Trophoblast cell (in vitro differentiated cells and primary cell): ENCODE measurements around the gene SLC39A10.

Source experiments
- DNase-seq, 2 donors: peaks; one replicate each; pipeline ENCODE4 v3.0.0-alpha.2; 2016
- H2AFZ ChIP-seq: 2 replicates; pipeline ENCODE4 v1.6.1; 2013; ENCODE audit warnings: low read length, moderate library complexity, mild to moderate bottlenecking; ENCODE audit not compliant: insufficient read depth, poor library complexity
- H2AK5ac ChIP-seq: 2 replicates; pipeline ENCODE4 v1.6.1; 2013; ENCODE audit warnings: mild to moderate bottlenecking, low read length
- H2BK120ac ChIP-seq: 2 replicates; pipeline ENCODE4 v1.6.1; 2013; ENCODE audit warnings: low read length, mild to moderate bottlenecking, moderate library complexity; ENCODE audit not compliant: insufficient read depth, poor library complexity
- H2BK12ac ChIP-seq: 2 replicates; pipeline ENCODE4 v1.6.1; 2013; ENCODE audit warnings: mild to moderate bottlenecking, low read length, moderate library complexity
- H2BK5ac ChIP-seq: 2 replicates; pipeline ENCODE4 v1.6.1; 2013; ENCODE audit warnings: low read length, low read depth, moderate library complexity, mild to moderate bottlenecking; ENCODE audit not compliant: poor library complexity
- H3K14ac ChIP-seq: 2 replicates; pipeline ENCODE4 v1.6.1; 2013; ENCODE audit warnings: mild to moderate bottlenecking, low read length
- H3K18ac ChIP-seq: 2 replicates; pipeline ENCODE4 v1.6.1; 2013; ENCODE audit warnings: mild to moderate bottlenecking, low read length
- H3K23ac ChIP-seq: 2 replicates; pipeline ENCODE4 v1.6.1; 2013; ENCODE audit warnings: low read length
- H3K27ac ChIP-seq: 2 replicates; pipeline ENCODE4 v1.5.1; 2013; ENCODE audit warnings: low read depth, mild to moderate bottlenecking, inconsistent platforms, low read length, moderate library complexity
- H3K27me3 ChIP-seq: 2 replicates; pipeline ENCODE4 v1.6.1; 2013; ENCODE audit warnings: inconsistent platforms, mild to moderate bottlenecking, low read length, moderate library complexity; ENCODE audit not compliant: insufficient read depth
- H3K36me3 ChIP-seq, 2 experiments: 1 replicate in 1 of 2; 2 replicates in 1 of 2; pipeline ENCODE4 v1.6.1; 2013; ENCODE audit warnings: low read length in 2 of 2, mild to moderate bottlenecking in 2 of 2, moderate library complexity in 1 of 2; ENCODE audit not compliant: insufficient read depth in 2 of 2, control insufficient read depth in 1 of 2
- H3K4ac ChIP-seq: 2 replicates; pipeline ENCODE4 v1.6.1; 2013; ENCODE audit warnings: low read depth, mild to moderate bottlenecking, low read length, moderate library complexity
- H3K4me1 ChIP-seq, 2 experiments: 1 replicate in 1 of 2; 2 replicates in 1 of 2; pipeline ENCODE4 v1.6.1; 2013; ENCODE audit warnings: low read length in 2 of 2, mild to moderate bottlenecking in 2 of 2, moderate library complexity in 1 of 2; ENCODE audit not compliant: insufficient read depth in 2 of 2, control insufficient read depth in 1 of 2
- H3K4me2 ChIP-seq: 2 replicates; pipeline ENCODE4 v1.6.1; 2013; ENCODE audit warnings: inconsistent platforms, mild to moderate bottlenecking, low read length, moderate library complexity
- H3K4me3 ChIP-seq: 2 replicates; pipeline ENCODE4 v1.5.1; 2013; ENCODE audit warnings: mild to moderate bottlenecking, low read depth, low read length, inconsistent platforms
- H3K79me1 ChIP-seq: one replicate; pipeline ENCODE4 v1.6.1; 2013; ENCODE audit warnings: low read length
- H3K79me2 ChIP-seq: 2 replicates; pipeline ENCODE4 v1.6.1; 2013; ENCODE audit warnings: low read length, mild to moderate bottlenecking; ENCODE audit not compliant: control insufficient read depth, insufficient read depth, poor library complexity
- H3K9ac ChIP-seq: 2 replicates; pipeline ENCODE4 v1.6.1; 2013; ENCODE audit warnings: mild to moderate bottlenecking, low read length
- H3K9me3 ChIP-seq: 2 replicates; pipeline ENCODE4 v1.6.1; 2013; ENCODE audit warnings: low read depth, mild to moderate bottlenecking, control low read depth, inconsistent platforms, low read length; ENCODE audit not compliant: insufficient read depth
- H4K12ac ChIP-seq: 2 replicates; pipeline ENCODE4 v1.6.1; 2013; ENCODE audit warnings: low read depth, mild to moderate bottlenecking, low read length, moderate library complexity
- H4K8ac ChIP-seq: 2 replicates; pipeline ENCODE4 v1.6.1; 2013; ENCODE audit warnings: low read depth, mild to moderate bottlenecking, low read length, moderate library complexity
- H4K91ac ChIP-seq: one replicate; pipeline ENCODE4 v1.6.1; 2013; ENCODE audit warnings: low read depth, mild to moderate bottlenecking, low read length, moderate library complexity
- WGBS: extraction: QIAGEN DNeasy Blood & Tissue Kit; methylation state at CpG from one replicate; pipeline ENCODE4 v1.1.7; 2013; ENCODE audit warnings: missing lambda C conversion rate; ENCODE audit not compliant: insufficient read length, insufficient coverage; ENCODE audit errors: extremely low coverage; 5-methylcytosine and 5-hydroxymethylcytosine counted together

Gene SLC39A10

GRCh38 chr2:195716466-195716865 lies 59.4 kb downstream of the SLC39A10 start:
- no peak overlapping the region for H3K4me2 ChIP-seq
- H2AK5ac ChIP-seq: no peak overlapping the region
- H3K14ac ChIP-seq: no peak overlapping the region
- no peak overlapping the region for H3K9ac ChIP-seq
- no peak overlapping the region for H4K12ac ChIP-seq
- H3K27me3 ChIP-seq: no peaks in the 10 kb centered on the region
- H3K79me1 ChIP-seq: no peaks in the 10 kb centered on the region
- no peak overlapping the region for H2BK12ac ChIP-seq
- H3K4me3 ChIP-seq: no peak overlapping the region
- no peaks in the 10 kb centered on the region for H3K4me1 ChIP-seq
- no peaks in the 10 kb centered on the region for H3K79me2 ChIP-seq
- no peak overlapping the region for H2BK120ac ChIP-seq
- peaks cover 12 to 20% of the 10 kb centered on the region in 2 experiments for H3K36me3 ChIP-seq
- no peak overlapping the region for H2AFZ ChIP-seq
- peaks cover 1% of the 10 kb centered on the region for H3K9me3 ChIP-seq
- DNase-seq: no peak
- H3K23ac ChIP-seq: no peak overlapping the region
- H2BK5ac ChIP-seq: no peak overlapping the region
- WGBS: no CpG with 5 or more reads among the region's 4 CpGs
- no peak overlapping the region for H3K18ac ChIP-seq
- H3K27ac ChIP-seq: no peak overlapping the region
- no peak overlapping the region for H4K8ac ChIP-seq
- no peak overlapping the region for H4K91ac ChIP-seq
- no peak overlapping the region for H3K4ac ChIP-seq

- no peak overlapping the region for H2BK12ac ChIP-seq
- H3K4ac ChIP-seq: no peak overlapping the region
- peaks cover 11 to 12% of the 10 kb centered on the region in 2 experiments for H3K36me3 ChIP-seq
- H3K79me2 ChIP-seq: no peaks in the 10 kb centered on the region
- H2AK5ac ChIP-seq: no peak overlapping the region
- H3K4me2 ChIP-seq: no peak overlapping the region
- no peak overlapping the region for H2BK120ac ChIP-seq
- peaks cover 1% of the 10 kb centered on the region for H3K9me3 ChIP-seq
- H3K4me1 ChIP-seq: no peaks in the 10 kb centered on the region
- H3K23ac ChIP-seq: no peak overlapping the region
- no peak overlapping the region for H4K91ac ChIP-seq
- H3K27me3 ChIP-seq: no peaks in the 10 kb centered on the region
- no peak overlapping the region for H3K18ac ChIP-seq
- no peak for DNase-seq
- no peak overlapping the region for H3K27ac ChIP-seq
- no peak overlapping the region for H2AFZ ChIP-seq
- WGBS: no CpG with 5 or more reads among the region's 2 CpGs
- no peak overlapping the region for H3K9ac ChIP-seq
- H4K8ac ChIP-seq: no peak overlapping the region
- H3K14ac ChIP-seq: no peak overlapping the region
- no peaks in the 10 kb centered on the region for H3K79me1 ChIP-seq
- no peak overlapping the region for H2BK5ac ChIP-seq
- no peak overlapping the region for H3K4me3 ChIP-seq
- no peak overlapping the region for H4K12ac ChIP-seq
Observed at GRCh38 chr2:195721042-195721441, 64.0 kb downstream of the SLC39A10 start.

GRCh38 chr2:195722075-195722474 lies 65.0 kb downstream of the SLC39A10 start:
- H3K4ac ChIP-seq: no peak overlapping the region
- H3K9ac ChIP-seq: no peak overlapping the region
- H4K8ac ChIP-seq: no peak overlapping the region
- no peak for DNase-seq
- no peaks in the 10 kb centered on the region for H3K4me1 ChIP-seq
- no peak overlapping the region for H3K4me3 ChIP-seq
- no peak overlapping the region for H2BK12ac ChIP-seq
- H2AFZ ChIP-seq: no peak overlapping the region
- no peak overlapping the region for H2BK5ac ChIP-seq
- H3K23ac ChIP-seq: no peak overlapping the region
- no CpG with 5 or more reads among the region's 1 CpG for WGBS
- H3K27ac ChIP-seq: no peak overlapping the region
- H3K36me3 ChIP-seq: peaks cover 8% of the 10 kb centered on the region in 2 experiments
- H2AK5ac ChIP-seq: no peak overlapping the region
- H3K27me3 ChIP-seq: no peaks in the 10 kb centered on the region
- H3K79me2 ChIP-seq: no peaks in the 10 kb centered on the region
- H3K18ac ChIP-seq: no peak overlapping the region
- H3K4me2 ChIP-seq: no peak overlapping the region
- no peak overlapping the region for H4K12ac ChIP-seq
- no peak overlapping the region for H4K91ac ChIP-seq
- no peaks in the 10 kb centered on the region for H3K79me1 ChIP-seq
- no peak overlapping the region for H3K14ac ChIP-seq
- no peak overlapping the region for H2BK120ac ChIP-seq
- no peaks in the 10 kb centered on the region for H3K9me3 ChIP-seq

- no peaks in the 10 kb centered on the region for H3K27me3 ChIP-seq
- H3K4me2 ChIP-seq: no peak overlapping the region
- H2BK12ac ChIP-seq: no peak overlapping the region
- peaks cover 2 to 13% of the 10 kb centered on the region in 2 experiments for H3K36me3 ChIP-seq
- H3K4me3 ChIP-seq: no peak overlapping the region
- H4K8ac ChIP-seq: no peak overlapping the region
- no peak overlapping the region for H2AK5ac ChIP-seq
- H3K9ac ChIP-seq: no peak overlapping the region
- no peak overlapping the region for H3K14ac ChIP-seq
- H4K91ac ChIP-seq: no peak overlapping the region
- no peak overlapping the region for H3K18ac ChIP-seq
- H3K27ac ChIP-seq: no peak overlapping the region
- DNase-seq: no peak
- H3K79me1 ChIP-seq: no peaks in the 10 kb centered on the region
- H3K4ac ChIP-seq: no peak overlapping the region
- H2BK120ac ChIP-seq: no peak overlapping the region
- H3K9me3 ChIP-seq: no peaks in the 10 kb centered on the region
- WGBS: no CpG with 5 or more reads among the region's 4 CpGs
- no peak overlapping the region for H2BK5ac ChIP-seq
- H2AFZ ChIP-seq: no peak overlapping the region
- H3K4me1 ChIP-seq: no peaks in the 10 kb centered on the region
- H4K12ac ChIP-seq: no peak overlapping the region
- H3K79me2 ChIP-seq: no peaks in the 10 kb centered on the region
- no peak overlapping the region for H3K23ac ChIP-seq
Observed at GRCh38 chr2:195727106-195727505, 70.1 kb downstream of the SLC39A10 start.
